Activated CD4-positive, alpha-beta T cell treated with anti-CD3 and anti-CD28 coated beads for 1 hour (primary cell): ENCODE measurements around the gene ACTL8.
"Not testable (repeated sequence)": the region's sequence is repeated elsewhere in the genome, so short reads cannot be mapped to it uniquely, and the experiment has no call there.

Source experiments
- DNase-seq: peaks from one replicate; pipeline ENCODE4 v3.0.0-alpha.2; 2020

The ACTL8 gene

DNA sequence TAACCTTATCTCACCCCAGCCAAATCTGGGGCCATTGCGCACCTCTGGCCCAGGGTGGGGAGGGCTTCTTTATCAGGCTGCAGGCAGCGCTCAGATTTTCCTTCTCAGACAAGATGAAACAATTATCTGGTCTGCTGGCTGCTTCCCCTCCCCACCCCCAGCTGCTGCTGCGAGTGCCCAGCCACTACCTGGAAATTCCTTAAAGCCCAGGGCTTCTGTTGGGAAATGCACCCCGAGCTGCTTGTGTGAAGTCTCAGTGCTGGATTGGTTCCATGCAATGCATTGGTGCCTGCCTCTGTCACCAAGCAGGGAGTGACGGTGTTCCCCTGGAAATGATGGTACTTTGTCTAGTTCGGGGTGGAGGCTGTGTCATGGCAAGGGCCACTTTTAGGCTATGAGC is 18.5 kb upstream of the ACTL8 start:
- DNase-seq, result no peak

DNA sequence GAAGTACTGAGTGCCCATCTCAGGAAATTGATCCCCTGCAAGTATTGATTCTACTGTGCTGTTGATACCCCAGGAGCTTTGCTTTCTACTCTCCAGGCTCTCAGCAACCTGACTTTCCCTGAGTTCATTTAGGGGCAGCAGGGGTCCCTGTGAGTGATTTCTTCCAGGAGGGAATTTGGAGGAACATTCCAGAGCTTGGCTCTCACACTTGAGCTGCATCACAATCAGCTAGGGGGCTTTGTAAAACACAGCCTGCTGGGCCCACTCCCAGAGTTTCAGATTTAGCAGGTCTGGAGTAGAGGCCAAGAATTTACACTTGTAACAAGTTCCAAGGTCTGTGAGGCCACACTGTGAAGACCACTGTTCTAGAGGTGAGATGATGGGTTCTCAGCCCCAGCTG is 16.1 kb upstream of the ACTL8 start:
- no peak for DNase-seq

DNA sequence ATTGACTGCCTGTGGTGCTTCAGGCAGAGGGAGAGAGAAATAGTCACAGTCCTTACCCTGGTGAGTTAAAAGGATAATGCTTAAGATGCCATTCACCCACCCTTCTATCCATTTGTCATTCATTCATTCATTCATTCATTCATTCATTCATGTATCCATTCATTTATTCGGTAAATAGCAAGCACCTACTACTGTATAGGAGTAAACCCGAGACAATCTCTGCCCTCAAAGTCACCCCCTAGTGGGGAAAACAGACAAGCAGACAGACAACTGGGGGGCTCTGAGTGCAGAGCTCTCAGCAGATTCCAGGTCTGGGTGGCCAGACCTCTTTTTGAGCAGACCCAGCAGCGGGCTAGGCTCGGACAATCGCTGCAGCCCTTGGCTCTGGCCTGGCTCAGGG is 14.1 kb upstream of the ACTL8 start:
- DNase-seq, result no peak

DNA sequence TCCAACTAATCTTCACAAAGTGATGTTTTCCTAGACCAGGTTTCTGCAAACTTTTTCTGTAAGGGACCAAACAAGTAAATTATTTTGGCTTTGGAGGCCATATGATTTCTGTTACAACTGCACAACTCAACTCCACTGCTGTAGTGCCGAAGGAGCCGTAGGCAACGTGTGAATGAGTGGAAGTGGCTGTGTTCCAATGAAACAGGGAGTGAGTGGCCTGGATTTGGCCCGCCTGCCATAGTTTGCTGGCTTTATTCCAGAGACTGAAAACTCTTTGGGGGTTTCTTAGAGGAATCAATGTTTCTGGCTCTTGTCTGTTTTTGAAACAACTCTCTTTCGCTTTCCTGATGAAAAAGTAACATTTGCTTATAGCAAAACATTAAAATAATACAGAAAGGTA is 12.6 kb upstream of the ACTL8 start:
- DNase-seq, result no peak

DNA sequence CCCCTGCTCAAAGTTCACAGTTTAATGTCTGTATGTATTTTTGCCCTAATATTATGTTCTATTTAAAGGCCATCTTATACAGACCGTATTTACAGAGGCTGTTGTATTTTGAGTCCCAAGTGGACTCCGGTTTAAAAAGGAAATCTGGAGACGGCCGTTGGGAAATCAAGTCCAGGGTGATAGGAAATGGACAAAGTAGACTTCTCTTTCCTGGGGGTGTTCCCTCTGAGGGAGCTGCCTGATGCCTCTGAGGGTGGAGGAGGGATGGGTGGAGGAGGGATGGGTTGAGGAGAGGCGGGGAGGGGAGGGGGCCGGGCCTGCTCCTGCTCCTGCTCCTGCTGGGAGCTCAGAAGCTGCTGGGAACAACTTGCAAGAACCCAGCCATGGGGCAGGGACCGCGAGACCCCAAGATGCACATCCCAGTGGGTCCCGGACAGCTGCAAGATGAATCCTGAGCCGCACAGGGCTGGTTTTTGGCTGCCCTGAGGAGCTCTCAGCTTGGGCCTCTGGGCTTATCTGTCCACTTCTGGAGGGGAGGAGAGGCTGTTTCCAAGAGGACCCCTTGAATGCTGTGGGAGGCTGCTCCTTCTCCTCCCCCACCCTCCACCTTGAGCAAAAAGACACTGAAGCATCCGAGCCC is 12.0 kb upstream of the ACTL8 start:
- no peak for DNase-seq

DNA sequence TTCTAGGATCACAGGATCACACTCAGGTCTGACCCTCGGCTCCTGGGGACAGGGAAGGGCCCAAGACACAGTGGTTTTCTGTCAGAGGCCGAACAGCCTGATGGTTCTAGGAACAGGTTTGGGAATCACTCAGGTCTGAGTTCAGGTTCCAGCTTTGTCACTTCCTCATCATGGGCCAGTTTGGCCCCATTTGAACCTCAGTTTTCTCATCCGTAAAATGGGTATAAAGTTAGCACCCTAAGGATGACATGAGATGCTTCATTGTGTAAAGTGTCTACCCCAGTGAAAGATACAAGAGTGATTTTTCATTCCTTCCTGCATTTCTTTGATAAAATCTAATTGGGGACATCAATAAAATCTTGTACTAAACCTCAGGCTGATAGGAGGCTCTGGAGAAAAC is 11.2 kb upstream of the ACTL8 start:
- DNase-seq, result no peak

DNA sequence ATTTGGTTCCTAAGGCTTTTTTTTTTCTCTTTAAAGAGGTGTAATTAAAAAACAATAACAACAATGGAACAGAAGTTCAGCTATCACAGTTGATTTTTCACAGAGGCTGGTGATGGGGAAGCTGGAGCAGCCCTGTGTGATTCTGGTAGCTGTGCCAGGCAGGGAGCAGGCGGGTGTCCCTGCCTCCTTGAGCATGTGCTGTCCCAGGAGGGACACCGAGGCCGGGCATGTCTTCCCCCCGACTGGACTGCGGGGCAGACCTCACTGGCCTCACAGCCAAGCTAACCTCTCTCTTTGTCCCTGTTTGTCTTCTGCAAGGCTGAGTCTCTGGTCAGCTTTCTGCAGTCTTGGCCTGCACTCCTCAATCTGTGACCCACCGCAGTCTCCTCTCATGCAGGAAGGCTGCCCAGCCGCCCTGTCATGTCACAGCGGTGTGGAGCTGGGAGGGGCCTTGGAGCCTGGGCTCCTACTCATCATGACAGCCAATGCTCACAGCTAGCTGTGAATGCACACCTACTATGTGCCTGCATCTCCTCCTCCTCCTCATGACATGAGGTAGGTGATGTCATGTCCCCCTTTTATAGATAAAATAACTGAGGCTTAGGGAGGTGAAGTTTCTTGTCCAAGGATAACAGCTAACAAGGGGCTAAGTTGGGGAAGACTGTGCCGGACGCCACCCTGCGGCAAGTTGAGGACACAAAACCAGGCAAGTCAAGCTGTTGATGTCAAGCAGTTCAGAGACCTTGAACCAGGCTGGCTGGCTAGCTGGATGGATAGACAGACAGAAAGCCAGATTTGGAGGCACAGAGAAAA is 10.3 kb upstream of the ACTL8 start:
- no peak for DNase-seq

DNA sequence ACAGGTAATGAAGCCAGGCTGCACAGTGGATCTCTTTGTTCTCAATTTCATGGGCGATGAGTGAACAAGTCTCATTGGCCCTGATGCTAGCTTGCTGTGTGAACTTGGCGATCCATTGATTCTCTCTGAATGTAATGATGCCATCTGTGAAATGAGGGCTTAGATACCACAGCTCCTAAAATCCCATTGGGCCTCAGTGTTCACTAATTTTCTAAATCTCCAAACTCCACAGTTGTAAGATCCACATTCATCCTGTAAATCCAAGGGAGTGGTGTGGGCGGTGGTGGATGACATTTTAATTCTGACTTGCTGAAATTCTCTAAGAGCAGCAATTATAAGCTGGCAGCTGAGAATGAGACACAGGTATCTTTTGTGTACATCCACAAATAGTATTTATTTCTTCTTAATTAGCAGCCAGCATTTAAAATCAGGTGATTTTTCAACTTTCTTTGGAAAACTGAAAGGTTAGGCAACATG is 9.6 kb upstream of the ACTL8 start:
- no peak for DNase-seq

DNA sequence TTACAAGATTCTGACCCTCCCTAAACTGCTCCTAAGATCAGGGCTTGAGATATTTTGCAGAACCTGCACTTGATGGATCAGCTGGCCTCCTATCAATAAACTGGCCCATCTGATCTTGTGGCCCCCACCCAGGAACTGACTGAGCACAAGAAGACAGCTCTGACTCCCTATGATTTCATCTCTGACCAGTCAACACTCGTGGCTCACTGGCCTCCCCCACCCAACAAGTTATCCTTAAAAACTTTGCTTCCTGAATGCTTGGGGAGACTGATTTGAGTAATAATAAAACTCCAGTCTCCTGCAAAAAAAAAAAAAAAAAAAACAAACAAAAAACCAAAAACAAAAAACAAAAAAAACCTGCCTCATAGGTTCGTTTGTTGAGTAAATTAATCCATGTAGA is 8.9 kb upstream of the ACTL8 start:
- DNase-seq, result not testable (repeated sequence)

DNA sequence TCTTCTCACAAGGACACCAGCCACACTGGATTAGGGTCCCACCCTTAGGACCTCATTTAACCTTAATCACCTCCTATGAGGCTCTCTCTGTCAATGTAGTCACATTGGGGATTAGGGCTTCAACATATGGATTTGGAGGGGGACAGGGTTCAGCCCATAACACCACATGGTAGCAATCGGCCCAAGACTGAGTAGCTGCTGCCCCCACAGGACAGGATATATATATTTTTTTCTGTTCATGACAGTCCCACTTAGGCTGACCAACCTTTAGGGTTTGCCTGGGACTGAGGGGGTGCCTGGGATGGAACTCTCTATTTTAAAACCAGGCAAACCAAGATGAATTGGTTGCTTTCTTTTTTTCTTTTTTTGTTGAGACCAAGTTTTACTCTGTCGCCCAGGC is 8.2 kb upstream of the ACTL8 start:
- no peak for DNase-seq

DNA sequence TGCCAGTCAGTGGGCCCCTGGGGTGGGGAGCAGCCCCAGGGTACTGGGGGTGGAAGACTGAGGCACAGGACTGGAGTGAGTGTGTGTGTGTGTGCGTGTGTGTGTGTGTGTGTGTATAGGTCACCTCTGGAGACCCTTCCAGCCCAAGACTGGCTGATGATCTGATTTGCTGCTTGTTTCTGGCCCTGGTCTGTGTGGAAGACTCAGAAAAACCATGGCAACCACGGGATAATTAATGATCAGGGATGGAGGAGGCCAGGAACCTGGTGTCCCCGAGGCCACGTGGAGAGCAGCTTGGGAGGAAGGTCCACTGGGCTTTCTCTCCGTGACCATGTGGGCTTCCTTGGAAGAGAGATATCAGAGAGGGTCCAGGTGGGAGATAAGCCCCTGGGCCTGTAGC is 4.8 kb upstream of the ACTL8 start:
- no peak for DNase-seq

DNA sequence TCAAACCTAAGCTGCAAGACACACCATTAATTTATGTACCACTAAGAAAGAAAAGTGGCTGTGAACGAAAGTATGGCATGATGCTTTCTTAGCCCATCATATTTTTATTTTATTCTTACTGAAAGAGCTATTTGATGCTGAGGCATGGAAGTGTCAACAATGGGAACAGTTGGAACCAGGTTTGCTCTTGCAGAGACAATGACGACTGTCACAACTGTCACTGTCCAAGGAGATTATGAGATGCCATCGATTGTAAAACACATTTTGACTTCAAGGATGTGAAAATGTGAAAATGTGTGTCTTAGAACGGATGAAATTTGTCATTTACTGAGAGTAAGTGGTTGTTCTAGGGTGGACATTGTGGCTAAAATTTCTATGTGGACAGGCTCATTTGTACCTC is 2.8 kb upstream of the ACTL8 start:
- DNase-seq, result no peak

DNA sequence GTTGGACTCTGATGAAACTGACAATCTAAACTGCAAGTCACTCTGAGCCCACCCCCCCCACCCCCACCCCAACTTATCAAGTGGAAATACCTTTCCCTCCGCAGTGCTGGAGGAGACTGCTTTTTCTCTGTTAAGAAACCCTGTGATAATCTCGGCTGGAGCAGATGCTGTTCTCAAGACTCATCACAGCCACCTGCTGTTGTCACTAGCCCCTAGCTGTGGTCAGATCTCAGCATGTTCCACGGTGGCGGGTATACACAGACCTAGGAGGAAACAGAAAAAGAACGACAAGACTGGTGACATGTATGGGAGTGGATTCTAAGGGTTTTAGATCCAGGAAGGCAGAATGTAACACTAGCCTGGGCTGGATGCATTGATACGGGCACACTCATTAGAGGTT is 2.3 kb downstream of the ACTL8 start:
- DNase-seq, result no peak

DNA sequence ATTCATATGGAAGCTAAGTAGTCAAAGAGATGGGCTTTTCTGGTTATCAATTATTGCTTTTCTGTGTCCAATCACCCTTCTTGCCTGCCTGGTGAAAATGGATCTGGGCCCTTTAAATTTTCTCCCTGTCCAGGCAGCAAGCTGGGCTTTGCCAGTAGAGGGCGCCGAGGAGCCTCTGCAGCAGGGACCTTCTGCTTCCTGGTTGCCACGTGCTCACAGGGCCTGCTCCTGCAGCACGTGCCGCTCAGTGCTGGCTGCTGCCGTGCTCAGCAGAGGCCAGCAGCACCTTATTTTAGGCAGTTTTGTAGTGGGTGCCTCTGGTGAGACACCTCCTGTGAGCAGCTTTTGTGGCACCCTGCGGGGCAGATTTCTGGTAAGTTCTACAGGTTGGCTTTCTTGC is 4.0 kb downstream of the ACTL8 start:
- DNase-seq, result no peak

DNA sequence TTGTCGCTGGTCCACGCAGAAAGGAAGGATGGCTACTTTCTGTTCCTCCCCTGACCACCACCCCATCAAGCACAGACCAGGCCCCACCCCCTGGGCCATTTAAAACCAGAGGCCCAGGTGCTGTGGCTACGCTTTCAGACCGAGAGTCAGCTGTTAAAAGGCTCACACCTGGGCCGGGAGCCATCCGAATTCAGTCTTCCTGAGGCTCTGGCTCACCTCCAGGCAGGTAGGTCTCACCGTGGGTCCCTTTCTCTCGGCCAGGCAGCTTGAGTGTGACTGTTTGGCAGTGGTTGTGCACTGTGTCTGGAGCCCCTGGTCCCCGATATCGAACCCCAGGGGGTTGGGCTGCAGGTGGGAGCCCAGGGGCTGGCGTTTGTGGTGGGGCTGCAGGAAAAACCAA is 7.2 kb downstream of the ACTL8 start:
- DNase-seq, result no peak

DNA sequence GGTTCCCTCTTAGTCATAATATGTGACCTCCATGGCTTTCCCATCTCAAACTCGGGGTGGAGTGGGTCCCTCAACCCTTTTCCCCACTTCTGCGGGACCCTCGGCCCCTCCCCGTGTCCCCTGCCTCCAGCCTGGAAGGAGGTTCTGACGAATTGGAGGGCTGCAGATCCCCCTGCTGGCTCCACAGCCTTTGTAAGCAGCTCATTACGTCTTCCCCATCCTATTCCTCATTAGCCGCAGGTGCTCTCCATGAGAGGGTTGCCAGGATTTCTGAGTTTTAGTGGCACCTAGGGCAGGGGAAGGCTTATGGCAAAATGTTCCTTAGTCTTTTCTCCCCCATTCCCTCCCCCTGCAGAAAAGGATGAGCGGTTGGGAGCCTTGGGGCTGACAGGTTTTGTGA is 8.3 kb downstream of the ACTL8 start:
- no peak for DNase-seq

DNA sequence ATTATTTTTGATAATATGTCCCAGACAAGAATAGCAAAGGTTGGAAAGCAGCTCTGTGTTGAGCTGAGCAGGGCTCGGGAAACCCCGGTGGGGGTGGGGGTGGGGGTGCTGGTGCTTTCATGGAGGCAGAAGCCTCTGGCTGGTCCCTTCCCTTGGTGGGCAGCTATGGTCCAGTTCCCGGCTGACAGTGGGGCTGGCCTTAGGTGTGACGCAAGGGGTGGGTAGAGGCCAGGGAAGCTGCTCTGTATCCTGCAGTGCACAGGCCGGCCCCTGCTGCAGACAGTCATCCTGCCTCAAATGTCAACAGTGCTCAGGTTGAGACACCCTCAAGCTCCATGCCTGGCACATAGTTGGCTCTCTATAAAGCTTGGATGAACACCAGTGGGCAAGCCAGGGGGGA is 8.9 kb downstream of the ACTL8 start:
- DNase-seq, result no peak

DNA sequence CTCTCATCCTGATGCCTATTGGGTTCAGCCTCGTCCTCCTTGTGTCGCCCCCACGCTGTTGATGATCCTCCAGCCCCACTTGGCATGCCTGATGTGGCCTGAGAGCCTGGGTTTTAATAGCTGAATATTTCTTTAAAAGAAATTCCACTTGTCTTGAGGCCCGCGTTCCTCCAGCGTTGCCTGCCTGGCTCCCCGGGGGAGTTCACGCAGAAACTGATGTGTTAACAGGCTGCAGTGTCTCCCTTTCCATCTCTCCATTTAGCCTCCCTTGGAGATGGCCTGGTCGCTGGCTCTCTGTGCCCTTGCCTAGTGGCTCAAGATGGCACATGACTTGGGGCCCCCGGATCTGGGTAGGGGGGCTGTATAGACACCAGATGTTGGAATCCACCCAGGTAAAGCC is 9.5 kb downstream of the ACTL8 start:
- no peak for DNase-seq

DNA sequence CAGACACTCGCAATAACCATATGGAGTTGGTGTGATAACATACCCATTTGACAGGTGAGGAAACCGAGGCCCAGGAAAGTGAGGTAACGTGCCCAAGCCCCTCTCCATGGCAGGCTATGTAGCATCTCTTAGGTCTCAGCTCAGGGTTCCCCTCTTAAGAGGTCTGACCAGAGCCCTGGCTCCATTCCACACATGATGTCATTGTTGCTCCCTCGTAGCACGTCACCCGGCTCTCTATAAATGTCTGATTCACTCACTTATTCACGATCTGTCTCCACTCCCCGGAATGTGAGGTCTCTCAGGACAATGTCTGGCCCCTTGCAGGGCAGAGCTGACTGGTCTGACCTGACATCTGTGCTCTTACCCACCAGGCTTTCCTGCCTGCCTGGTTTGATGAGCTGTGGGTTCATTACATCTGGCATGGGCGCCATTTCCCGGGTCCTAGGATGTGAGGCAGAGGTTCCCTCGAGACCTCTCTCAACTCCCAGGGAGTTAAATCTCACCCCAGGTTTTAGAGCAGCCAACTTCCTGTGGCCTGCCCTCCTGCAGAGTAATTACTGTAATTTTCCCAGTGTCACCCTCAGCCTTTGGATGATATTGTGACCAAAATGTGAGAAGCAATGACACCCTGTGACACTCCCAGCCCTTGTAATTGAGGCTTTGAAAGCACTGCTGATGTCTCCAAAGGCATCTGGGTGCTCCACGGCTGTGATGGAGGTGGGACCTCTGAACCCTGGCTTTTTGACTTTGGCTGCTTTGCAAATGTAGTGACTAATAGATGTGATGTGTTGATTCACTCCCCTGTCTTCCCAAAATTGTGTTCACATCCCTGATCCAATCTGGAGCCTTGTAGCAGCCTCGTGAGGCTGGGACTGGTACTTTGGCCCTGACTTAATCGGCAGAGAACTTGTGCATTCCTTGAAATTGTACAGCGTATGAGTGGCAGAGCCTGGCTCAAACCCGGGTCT is 10.6 kb downstream of the ACTL8 start:
- no peak for DNase-seq

DNA sequence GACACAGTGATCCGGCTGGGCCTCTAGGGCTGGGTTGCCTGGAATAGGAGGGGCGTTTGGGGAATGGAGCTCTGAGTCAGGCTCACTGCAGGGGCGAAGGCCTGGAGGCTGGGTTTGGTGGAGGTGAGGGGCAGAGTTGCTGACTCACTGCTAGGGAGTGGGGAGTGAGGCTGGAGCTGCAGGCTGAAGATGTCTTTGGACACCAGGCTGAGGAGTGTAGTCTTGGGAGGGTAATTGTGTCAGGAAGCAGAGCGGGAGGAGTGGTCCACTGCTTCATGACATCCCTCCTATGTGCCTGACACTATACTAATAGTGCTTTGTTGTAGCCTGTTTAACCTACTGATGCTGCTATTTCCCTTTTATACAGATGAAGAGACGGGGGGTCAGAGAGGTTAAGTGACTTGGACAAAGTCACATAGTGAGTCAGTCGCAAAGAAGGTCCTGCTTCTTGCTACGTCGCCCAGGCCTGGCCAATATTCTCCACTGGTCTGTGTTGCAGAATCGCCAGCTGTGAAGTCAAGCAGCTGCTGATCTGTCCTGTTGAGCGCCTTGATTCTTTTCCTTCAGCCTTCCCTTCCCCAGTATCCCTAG is 13.6 kb downstream of the ACTL8 start:
- DNase-seq, result no peak

DNA sequence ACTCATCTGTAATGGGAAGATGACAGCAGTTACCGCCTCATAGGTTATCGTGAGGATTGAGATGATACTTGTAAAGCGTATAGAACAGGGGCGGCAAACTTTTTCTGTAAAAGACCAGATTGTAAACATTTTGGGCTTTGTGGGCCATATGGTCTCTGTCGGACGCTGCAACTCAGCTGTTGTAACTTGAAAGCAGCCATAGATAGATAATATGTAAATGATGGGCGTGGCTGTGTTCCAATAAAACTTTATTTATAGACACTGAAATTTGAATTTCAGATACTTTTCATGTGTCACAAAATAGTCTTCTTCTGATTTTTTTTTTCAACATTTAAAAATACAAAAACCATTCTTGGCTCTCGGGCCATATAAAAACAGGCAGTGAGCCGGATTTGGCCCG is 15.8 kb downstream of the ACTL8 start:
- DNase-seq, result no peak

DNA sequence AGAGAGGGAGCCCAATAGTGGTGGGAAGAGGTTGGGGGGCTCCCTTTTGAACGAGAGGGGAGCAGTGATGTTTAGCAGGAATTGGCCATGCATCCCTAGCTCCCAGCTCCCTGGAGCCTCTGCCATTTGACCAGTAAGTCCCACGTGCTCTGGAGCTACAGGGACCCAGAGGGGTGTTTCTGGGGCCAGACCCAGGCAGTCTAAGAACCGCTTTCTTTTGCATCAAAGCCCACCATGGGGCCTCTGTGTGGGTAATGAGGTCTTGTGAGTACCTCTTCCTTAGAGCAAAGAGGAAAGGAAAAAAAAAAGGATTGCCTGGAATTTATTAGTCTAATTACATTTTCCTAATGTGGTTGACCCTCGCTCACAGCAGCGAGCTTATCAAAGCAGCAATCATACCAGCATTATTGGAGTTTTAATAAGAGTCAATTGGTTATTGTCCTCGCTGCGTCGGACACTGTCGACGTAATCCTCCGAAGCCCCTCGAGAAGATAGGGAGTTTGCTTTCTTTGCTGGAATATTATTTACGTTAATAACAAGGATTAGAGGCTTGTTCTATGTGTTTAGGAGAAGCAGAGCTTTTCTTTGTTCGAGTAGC is 17.6 kb downstream of the ACTL8 start:
- DNase-seq, result no peak
